Adrenal gland (tissue), 12 donors: ENCODE data around the gene NUP42. TPM values are rescaled to one million over a fixed set of nuclear protein-coding genes. Genes with fewer than 3 reads are reported as not detected.

Experiments used
- DNase-seq, 7 donors: peaks; one replicate each; pipeline ENCODE4 v3.0.0-alpha.2; 2019 to 2020
- H3K27ac ChIP-seq, 5 donors: fragments of 200-600 bp; sonication (generic) in 4 of 5; 1 replicate in 3 of 5; 2 replicates in 2 of 5; pipeline versions ENCODE4 v1.5.1 to v1.8.0; 2016 to 2020; ENCODE audit warnings: mild to moderate bottlenecking in 1 of 5
- H3K27me3 ChIP-seq: fragments of 200-600 bp; 2 replicates; pipeline ENCODE4 v1.8.0; 2021
- H3K36me3 ChIP-seq, 2 donors: fragments of 200-600 bp; replicated peaks in 1 of 2; 1 replicate in 1 of 2; 2 replicates in 1 of 2; pipeline versions ENCODE4 v1.5.1 to v1.8.0; 2018 to 2022
- H3K4me1 ChIP-seq, 2 donors: fragments of 200-600 bp; replicated peaks in 1 of 2; 1 replicate in 1 of 2; 2 replicates in 1 of 2; pipeline versions ENCODE4 v1.5.1 to v1.8.0; 2018 to 2021
- H3K4me3 ChIP-seq, 4 donors: fragments of 200-600 bp; sonication (generic) in 3 of 4; one replicate each; pipeline ENCODE4 v1.5.1; 2016 to 2018
- H3K9me3 ChIP-seq, 3 donors: fragments of 200-600 bp; sonication (generic) in 1 of 3; replicated peaks in 1 of 3; 1 replicate in 2 of 3; 2 replicates in 1 of 3; pipeline versions ENCODE4 v1.5.1 to v1.8.0; 2016 to 2021
- POLR2A ChIP-seq, 2 donors: fragments of 450-650 bp; IDR thresholded peaks; one replicate each; pipeline ENCODE4 v1.6.1; 2017; ENCODE audit warnings: antibody characterized with exemption in 2 of 2, mild to moderate bottlenecking in 2 of 2, moderate library complexity in 1 of 2
- WGBS, 4 donors: extraction: QIAGEN DNeasy Blood & Tissue Kit in 2 of 4; methylation state at CpG; one replicate each; pipeline versions ENCODE4 v1.1.5 to v1.1.7; 2013 to 2017; 5-methylcytosine and 5-hydroxymethylcytosine counted together
- intact Hi-C, 2 donors: fragments of 100-400 bp; cut with DNase I; formaldehyde crosslinking; loops; one replicate each; pipeline versions ENCODE4 v1.14.1 to v1.15.0; 2022 to 2023
- polyA plus RNA-seq, 3 donors: library from polyadenylated mRNA; stranded (reverse); fragments of 200-250 nt in 2 of 3; fragments of 350-450 nt in 1 of 3; fragmentation: Illumina TruSeq in 1 of 3; extraction: RNeasy Lipid Tissue Mini Kit (QIAGEN cat#74804) in 1 of 3; gene quantifications; one replicate each; pipeline ENCODE4 v1.2.3, GENCODE V29; 2013 to 2014
- total RNA-seq, 9 donors: library from RNA; depleted of rRNA in 4 of 9; stranded (reverse); fragments of >200 nt in 4 of 9; fragments of 120-200 nt in 1 of 9; fragmentation: NEBNext Ultra II Directional in 1 of 9; extraction: Animal tissue kit (Norgen Biotek cat#: 25700) in 1 of 9; gene quantifications; one replicate each; pipeline versions ENCODE4 v1.1.0 to v1.2.4, GENCODE V29; 2013 to 2023
- TF ChIP-seq, protein P1 (sequence below), 6 experiments: fragments of 450-650 bp in 4 of 6; fragments of 200-600 bp in 2 of 6; sonication (generic) in 1 of 6; IDR thresholded peaks; 1 replicate in 5 of 6; 2 replicates in 1 of 6; pipeline versions ENCODE4 v1.5.1 to v1.8.0; 2016 to 2021; ENCODE audit warnings: antibody characterized with exemption in 6 of 6, mild to moderate bottlenecking in 2 of 6, moderate library complexity in 1 of 6
- donor health status: healthy with polysubstance abuse.
- donor health status: Bipolar disorder and iron deficiency.
- donor health status: DM: yes; HTN: yes; CAD: no.
- donor health status: DM: no; HTN: no; CAD: no.
- donor health status: DM: no; HTN: no; CAD: no.
- donor health status: DM: yes; HTN: yes; CAD: no.

Gene NUP42
- total and polyA plus RNA-seq, 12 donors, result 20.6 to 56.2 (median 32.7) TPM

DNA sequence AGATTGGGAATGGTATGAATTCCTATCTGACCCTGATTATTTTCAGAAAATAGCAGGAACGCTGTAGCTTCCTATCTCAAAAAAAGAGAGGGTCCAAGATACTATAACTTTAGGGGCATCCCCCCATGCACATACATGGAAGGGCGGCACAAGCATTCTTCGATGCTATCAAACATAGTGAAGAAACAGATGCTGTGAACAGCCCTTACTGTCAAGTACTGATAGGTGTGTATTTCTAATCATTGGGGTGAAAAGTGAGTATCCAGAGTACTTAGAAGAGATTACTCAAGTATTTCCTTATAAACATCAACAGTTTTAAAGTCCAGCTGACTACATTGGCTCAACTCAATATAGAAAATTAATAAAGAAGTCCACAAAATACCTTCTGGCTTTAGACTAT, 17.0 kb upstream of the NUP42 start:
- Histone ChIP-seq H3K27ac (no peak overlapping the region), H3K4me1 (no peaks in the 10 kb centered on the region), H3K9me3 (no peaks in the 10 kb centered on the region), H3K36me3 (peaks cover 0 to 5% of the 10 kb centered on the region in 2 donors), H3K4me3 (no peak overlapping the region), H3K27me3 (no peaks in the 10 kb centered on the region)
- intact Hi-C loops, result no loop called here
- DNase-seq, result no peak
- 93 to 97% (median 93%) methylated on average over 3 of the region's 3 CpGs for WGBS, 4 donors
- TF ChIP-seq, protein P1, sequence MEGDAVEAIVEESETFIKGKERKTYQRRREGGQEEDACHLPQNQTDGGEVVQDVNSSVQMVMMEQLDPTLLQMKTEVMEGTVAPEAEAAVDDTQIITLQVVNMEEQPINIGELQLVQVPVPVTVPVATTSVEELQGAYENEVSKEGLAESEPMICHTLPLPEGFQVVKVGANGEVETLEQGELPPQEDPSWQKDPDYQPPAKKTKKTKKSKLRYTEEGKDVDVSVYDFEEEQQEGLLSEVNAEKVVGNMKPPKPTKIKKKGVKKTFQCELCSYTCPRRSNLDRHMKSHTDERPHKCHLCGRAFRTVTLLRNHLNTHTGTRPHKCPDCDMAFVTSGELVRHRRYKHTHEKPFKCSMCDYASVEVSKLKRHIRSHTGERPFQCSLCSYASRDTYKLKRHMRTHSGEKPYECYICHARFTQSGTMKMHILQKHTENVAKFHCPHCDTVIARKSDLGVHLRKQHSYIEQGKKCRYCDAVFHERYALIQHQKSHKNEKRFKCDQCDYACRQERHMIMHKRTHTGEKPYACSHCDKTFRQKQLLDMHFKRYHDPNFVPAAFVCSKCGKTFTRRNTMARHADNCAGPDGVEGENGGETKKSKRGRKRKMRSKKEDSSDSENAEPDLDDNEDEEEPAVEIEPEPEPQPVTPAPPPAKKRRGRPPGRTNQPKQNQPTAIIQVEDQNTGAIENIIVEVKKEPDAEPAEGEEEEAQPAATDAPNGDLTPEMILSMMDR (IDR thresholded peaks at IDR 0.05), result no peak
- no peak for TF ChIP-seq POLR2A (IDR thresholded peaks at IDR 0.05)

GRCh38 chr7:23165316-23165715, 16.5 kb upstream of the NUP42 start:
- no peak for TF ChIP-seq POLR2A (IDR thresholded peaks at IDR 0.05)
- TF ChIP-seq, protein P1 (IDR thresholded peaks at IDR 0.05), result no peak
- H3K27me3 ChIP-seq, result no peaks in the 10 kb centered on the region
- no peaks in the 10 kb centered on the region for H3K9me3 ChIP-seq
- no peaks in the 10 kb centered on the region for H3K4me1 ChIP-seq
- intact Hi-C loops, result no loop called here
- no peak for DNase-seq
- H3K36me3 ChIP-seq, result peaks cover 0 to 5% of the 10 kb centered on the region in 2 donors
- no peak overlapping the region for H3K4me3 ChIP-seq
- no peak overlapping the region for H3K27ac ChIP-seq
- 94 to 98% (median 96%) methylated on average over 1 of the region's 1 CpG for WGBS, 4 donors

DNA sequence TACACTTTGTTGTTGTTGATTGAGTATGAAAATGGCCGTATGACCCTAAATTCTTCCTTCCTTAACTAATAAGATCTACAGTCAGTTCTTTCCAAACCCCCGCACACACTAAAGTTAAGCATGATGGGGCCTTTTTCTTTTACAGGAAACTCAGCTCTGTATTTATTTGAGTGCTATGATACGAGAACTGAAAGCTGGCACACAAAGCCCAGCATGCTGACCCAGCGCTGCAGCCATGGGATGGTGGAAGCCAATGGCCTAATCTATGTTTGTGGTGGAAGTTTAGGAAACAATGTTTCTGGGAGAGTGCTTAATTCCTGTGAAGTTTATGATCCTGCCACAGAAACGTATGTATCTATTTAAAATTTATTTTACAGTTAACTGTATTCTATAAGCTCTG, 14.2 kb upstream of the NUP42 start:
- intact Hi-C loops, result no loop called here
- H3K36me3 ChIP-seq, result peaks cover 0 to 5% of the 10 kb centered on the region in 2 donors
- H3K4me3 ChIP-seq, result no peak overlapping the region
- H3K27me3 ChIP-seq, result no peaks in the 10 kb centered on the region
- 90 to 96% (median 91%) methylated on average over 5 of the region's 5 CpGs for WGBS, 4 donors
- no peak for DNase-seq
- no peaks in the 10 kb centered on the region for H3K9me3 ChIP-seq
- H3K27ac ChIP-seq, result no peak overlapping the region
- H3K4me1 ChIP-seq, result no peaks in the 10 kb centered on the region
- no peak for TF ChIP-seq POLR2A (IDR thresholded peaks at IDR 0.05)
- TF ChIP-seq, protein P1 (IDR thresholded peaks at IDR 0.05), result no peak

DNA sequence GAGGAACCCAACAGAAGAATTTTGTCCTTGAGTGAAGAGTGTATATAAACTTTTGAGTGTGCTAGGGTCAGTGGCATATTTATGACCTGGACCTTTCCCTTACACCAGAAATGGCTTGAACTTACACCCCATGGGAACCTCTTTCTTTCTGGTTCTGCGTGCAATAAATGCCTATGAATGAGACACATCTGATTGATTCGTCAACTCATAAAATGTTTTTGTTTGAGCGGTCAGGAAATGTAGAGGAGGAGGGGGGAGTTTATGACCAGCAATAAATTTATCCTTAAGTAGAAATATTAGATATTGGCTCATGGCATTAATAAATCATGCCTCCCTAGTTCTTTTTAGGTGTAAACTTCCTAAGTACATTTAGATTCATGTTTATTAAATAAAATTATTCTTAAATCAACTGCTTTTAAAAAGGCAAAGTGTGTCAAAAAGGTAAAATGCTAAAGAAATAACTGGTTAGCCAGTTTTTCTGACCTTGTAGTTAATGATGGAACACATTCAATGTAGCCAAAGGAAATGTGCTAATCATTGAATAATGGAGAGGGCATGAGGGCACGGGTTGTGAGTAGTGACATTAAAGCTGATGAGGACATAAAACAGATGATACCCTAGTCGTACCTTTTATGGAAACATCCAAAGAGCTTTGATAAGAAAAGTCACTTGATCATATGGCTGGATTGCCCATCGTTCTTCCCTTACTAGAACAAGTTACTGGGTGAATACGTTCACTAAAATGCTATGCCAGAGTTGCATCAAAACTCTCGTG, 13.6 kb upstream of the NUP42 start:
- Histone ChIP-seq H3K4me1 (no peaks in the 10 kb centered on the region), H3K4me3 (no peak overlapping the region), H3K27me3 (no peaks in the 10 kb centered on the region), H3K36me3 (peaks cover 0 to 5% of the 10 kb centered on the region in 2 donors), H3K9me3 (no peaks in the 10 kb centered on the region), H3K27ac (no peak overlapping the region)
- DNase-seq, result no peak
- WGBS, 4 donors, result 91 to 92% (median 91%) methylated on average over 8 of the region's 8 CpGs
- TF ChIP-seq POLR2A (IDR thresholded peaks at IDR 0.05), result no peak
- TF ChIP-seq, protein P1 (IDR thresholded peaks at IDR 0.05), result no peak
- intact Hi-C loops, result no loop called here
